ENCODE data around the gene ERF.

Gene ERF

GRCh38 chr19:42212886-42213285 lies 42.0 kb downstream of the ERF start:
- DNase-seq (ENCODE audit: low read depth), result no peak

GRCh38 chr19:42208612-42209011 lies 46.3 kb downstream of the ERF start:
- DNase-seq (ENCODE audit: low read depth), result no peak

- no peak for DNase-seq (ENCODE audit: low read depth)
Observed at GRCh38 chr19:42207767-42208271, 47.1 kb downstream of the ERF start.

GRCh38 chr19:42206871-42207755 lies 47.8 kb downstream of the ERF start:
- no peak for DNase-seq (ENCODE audit: low read depth)

- no peak for DNase-seq (ENCODE audit: low read depth)
Observed at GRCh38 chr19:42204664-42205063, 50.3 kb downstream of the ERF start.

- DNase-seq (ENCODE audit: low read depth), result no peak
Observed at GRCh38 chr19:42203700-42204099, 51.2 kb downstream of the ERF start.

GRCh38 chr19:42202290-42202880 lies 52.5 kb downstream of the ERF start:
- DNase-seq (ENCODE audit: low read depth), result no peak

GRCh38 chr19:42201489-42202289 lies 53.2 kb downstream of the ERF start:
- no peak for DNase-seq (ENCODE audit: low read depth)

GRCh38 chr19:42200116-42200715 lies 54.7 kb downstream of the ERF start:
- no peak for DNase-seq (ENCODE audit: low read depth)

GRCh38 chr19:42199440-42200115 lies 55.4 kb downstream of the ERF start:
- DNase-seq (ENCODE audit: low read depth), result no peak

GRCh38 chr19:42198676-42199439 lies 56.1 kb downstream of the ERF start:
- peak; percentile 64 for DNase-seq (ENCODE audit: low read depth)
